GOT3 (cell line): ENCODE results near the gene FOXR2.

Experiments
- DNase-seq: peaks from one replicate; lab custom pipeline; 2025; ENCODE audit warnings: mixed read lengths; lab: John Stamatoyannopoulos, UW

Gene FOXR2, protein sequence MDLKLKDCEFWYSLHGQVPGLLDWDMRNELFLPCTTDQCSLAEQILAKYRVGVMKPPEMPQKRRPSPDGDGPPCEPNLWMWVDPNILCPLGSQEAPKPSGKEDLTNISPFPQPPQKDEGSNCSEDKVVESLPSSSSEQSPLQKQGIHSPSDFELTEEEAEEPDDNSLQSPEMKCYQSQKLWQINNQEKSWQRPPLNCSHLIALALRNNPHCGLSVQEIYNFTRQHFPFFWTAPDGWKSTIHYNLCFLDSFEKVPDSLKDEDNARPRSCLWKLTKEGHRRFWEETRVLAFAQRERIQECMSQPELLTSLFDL

DNA sequence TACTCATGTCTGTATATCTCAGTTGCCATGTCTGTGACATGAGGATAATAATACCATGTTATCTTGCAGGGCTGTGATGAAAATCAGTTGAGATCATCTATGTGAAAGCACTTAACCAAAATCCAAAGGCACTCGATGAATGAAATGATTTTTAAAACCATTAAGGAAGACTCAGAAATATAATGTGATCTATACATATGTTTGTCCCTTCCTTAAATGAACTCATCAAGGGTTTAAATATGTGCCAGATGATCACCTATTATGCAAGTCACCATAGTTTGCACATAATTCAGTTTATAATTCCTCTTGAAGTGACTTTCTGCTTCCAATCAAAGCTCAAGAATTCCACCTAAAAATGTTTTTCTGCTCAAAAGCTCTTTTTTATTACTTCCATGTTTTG is at the start of gene FOXR2:
Gene FOXR2 (plus strand): TSS at position 301 of the 400 bp plus-strand sequence. CDS start 312 bp downstream, outside the sequence.
- no peak for DNase-seq

DNA sequence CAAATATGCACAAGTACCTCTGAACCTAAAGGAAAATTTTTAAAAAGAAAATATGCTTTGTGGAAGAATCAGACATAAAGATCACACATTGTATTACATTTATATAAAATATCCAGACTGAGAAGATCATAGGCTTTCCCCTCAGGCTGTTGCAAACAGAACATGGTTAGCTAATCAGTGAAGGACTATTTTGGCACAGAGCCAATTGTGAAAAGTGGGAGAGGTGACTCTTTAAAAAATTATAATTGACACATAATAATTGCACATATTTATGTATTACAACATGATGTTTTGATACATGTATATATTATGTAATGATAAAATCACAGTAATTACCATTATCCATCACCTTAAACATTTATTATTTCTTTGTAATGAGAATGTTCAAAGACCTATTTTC is 44.1 kb upstream of the FOXR2 start:
- DNase-seq, result no peak

DNA sequence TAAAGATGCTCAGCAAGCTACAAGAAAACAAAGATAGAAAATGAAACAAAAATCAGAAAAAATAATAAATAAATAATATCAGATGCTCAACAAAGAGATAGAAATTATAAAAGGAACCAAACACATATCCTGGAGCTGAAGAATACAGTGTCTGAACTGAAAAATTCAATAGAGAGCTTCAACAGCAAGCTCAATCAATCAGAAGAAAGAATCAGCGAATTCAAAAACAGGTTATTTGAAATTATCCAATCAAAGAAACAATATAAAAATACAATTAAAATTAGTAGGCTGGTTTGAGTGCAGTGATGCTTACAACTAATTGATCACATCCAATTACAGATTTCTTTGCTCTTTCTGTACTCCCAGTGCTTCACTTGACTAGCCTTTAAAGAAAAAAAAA is 40.8 kb upstream of the FOXR2 start:
- DNase-seq, result no peak

DNA sequence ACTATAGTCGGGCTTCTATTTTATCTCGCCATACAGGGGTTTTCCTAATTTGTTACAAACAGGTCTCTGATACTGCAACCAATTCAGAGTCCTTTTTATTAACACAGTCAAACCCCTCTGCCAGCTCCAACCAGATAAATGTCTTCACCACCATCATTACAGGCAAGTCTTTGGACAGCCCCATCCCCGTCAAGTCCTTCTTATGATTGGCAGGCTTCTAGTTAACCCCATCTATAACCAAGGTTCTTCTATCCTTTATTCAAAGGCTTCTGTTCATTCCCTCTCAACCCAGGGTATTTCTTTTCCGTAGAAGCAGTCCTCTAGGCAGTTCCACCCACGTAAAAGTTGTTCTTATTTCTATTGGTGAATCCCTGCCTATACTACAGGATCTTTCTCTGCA is 29.9 kb upstream of the FOXR2 start:
- no peak for DNase-seq

DNA sequence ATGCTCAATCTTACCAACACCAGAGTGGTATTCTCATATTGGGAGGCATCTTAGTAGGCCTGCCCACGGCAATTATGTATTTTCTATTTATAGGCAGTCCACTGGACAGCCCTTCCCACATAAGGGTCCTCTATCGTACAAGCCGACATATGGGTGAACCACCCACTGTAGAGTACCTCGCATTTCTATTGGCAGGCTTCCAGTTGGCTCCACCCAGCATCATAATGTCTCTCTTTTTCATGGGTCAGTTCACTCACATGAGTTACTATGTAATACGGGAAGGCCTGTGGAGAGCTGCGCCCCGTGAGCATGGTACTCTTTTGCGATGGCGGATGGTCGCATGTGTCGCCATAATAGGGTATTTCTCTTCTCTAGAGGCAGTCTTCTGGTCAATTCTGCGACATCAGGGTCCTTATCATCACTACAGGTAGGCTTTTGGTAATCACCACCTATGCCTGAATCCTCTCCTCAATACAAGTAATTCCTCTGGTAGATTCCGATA is 29.4 kb upstream of the FOXR2 start:
- no peak for DNase-seq

DNA sequence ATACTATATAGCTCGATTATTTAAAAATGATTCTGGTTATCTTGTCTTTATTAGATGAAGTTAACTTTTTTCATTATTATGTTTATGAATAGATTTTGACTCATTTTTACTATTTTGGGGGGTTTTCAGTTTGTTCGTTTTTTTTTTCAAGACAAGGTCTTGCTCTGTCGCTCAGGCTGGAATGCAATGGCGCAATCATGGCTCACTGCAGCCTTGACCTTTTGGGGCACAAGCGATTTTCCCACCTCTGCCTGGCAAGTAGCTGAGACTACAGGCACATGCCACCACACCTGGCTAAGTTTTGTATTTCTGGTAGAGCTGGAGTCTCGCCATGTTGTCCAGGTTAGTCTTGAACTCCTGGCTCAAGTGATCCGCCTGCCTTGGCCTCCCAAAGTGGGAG is 24.9 kb upstream of the FOXR2 start:
- DNase-seq, result no peak

DNA sequence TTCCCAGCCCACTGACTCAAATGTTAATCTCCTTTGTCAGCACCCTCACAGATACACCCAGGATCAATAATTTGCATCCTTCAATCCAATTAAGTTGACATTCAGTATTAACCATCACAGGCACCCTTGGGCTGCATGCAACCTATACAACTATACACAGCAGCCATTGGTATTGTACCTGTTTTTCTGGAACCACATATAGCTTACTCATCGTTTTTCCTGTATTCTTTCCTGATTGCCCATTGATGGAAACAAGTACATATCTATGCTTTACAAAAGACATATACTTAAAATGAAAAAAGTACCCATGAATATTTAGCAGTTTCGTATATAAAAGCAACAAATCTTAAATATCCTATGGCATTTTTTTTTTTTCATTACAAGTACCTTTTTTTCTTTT is 3.7 kb upstream of the FOXR2 start:
- DNase-seq, result no peak

DNA sequence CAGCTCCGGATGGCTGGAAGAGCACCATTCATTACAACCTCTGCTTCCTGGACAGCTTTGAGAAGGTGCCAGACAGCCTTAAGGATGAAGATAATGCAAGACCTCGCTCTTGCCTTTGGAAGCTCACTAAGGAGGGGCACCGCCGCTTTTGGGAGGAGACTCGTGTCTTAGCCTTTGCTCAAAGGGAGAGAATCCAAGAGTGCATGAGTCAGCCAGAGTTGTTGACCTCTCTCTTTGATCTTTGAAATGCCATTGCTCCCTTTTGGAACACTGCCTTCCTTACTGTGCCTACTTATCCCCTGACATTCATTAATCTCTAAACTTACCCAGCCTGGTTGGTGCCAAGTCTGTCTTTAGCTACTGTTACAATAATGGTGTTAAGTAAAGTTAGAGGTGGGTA is 1.2 kb downstream of the FOXR2 start:
- DNase-seq, result no peak

DNA sequence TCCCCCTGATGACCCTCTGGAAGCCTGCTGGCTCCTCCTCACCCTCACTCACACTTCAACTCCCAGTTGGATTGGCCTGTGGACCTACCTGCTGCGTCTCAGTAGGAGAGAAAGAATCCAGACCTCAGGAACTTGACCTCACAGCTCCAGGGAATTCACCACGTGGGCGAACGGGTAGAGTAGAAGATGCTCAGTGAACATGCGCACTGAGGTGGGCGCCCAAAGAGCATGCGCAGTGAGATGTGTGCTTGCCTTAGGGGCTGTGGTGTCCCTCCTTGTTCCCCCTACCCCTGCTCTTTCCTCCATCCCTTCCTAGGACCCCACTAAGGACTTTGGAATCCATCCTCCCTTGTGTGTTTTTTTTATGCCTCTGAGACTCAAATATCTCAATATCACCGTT is 12.9 kb downstream of the FOXR2 start:
- DNase-seq, result no peak

DNA sequence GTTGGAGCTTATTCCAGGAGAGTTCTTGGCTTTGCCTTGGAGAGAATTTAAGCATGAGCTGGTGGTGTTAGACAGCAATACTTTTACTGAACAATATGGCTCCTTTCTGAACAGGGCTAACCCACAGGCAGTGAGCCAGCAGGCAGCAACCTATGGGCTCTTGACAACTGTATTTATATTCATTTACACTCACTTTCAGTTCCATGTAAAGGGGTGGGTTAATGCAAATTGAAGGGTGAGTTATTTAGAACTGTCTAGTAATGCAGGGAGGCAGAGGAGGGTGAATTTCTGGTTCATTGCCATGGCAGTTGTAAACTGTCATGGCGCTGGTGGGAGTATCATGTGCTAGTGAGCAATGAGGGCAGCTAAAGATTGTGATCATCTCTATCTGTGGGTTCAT is 15.7 kb downstream of the FOXR2 start:
- DNase-seq, result no peak

DNA sequence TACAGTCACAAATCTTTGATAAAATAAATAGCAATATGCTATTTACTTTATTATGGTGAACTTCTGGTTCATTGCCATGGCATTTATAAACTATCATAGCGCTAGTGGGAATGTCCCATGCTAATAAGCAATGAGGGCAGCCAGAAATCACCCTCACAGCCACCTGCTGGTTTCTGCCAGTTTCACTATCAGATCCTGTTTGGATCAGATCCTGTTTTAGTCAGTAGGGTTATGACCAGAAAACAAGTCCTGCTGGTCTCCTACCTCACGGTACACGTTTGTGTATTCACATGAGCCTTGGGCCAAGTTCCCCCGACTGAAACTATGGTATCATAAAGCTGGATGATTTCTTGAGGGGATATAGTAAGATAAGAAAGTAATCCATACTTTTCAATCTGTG is 17.7 kb downstream of the FOXR2 start:
- no peak for DNase-seq

DNA sequence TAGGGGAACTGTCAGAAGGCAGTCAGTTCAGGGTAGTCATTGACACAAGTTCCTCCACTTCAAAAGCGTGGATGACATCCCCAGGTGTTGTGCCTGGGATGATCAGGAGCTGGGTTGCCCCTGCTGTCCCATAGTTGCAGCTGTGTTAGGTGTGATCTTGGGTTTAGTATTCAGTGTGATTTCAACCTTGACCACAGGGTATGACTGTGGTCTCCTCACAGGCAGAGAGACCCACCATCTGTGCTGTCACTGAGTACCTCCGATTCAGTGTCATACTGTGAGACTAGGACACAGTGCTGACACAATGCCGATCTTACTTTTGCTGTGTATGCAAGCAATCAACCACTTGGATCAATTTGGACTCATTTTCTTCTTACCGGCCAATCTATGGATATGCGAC is 25.2 kb downstream of the FOXR2 start:
- DNase-seq, result no peak

DNA sequence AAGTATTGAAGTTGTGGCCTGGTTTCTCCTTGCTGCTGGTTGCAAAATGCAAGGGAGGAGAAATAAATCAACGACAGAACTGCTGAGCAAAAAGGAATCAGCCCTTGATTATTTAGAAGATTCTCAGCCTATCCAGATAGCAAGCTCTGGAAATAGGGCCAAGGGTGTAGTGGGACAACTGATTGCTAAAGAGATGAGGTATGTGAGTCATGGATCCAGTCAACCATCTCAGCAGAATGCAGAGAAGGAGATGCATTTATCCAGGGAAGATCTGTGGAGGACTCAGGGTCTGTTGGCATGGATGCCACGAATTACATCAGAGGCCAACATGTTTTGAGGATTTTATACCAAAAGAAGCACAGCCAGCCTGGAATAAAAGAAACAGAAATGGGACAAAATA is 36.7 kb downstream of the FOXR2 start:
- no peak for DNase-seq

DNA sequence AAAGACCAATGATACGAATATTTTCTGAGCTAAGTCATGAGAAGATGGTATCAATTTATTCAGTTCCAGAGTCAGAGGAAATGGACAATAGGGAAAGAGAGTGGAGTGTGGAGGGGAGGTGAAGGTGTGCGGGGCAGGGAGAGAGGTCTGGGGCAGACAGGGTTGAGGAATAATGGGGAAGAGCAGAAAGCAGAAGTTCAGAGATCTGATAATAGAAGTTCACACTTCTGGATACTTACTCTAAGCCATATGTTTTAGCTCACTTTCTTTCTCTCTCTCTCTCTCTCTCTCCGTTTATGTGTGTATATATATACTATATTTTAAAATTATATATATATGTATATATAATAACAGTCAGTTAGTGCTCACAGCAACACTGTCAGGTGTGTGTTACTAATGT is 40.4 kb downstream of the FOXR2 start:
- DNase-seq, result no peak

DNA sequence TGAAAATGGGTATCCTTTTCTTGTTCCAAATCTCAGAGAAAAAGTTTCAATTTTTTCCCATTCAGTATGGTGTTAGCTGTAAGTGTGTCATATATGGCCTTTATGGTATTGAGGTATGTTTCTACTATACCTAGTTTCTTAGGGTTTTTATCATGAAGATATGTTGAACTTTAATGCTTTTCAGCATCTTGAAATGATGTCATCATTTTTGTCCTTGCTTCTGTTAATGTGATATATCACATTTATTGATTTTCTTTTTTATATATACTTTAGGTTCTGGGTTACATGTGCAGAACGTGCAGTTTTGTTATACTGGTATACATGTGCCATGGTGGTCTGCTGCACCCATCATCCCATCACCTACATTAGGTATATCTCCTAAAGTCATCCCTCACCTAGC is 44.9 kb downstream of the FOXR2 start:
- DNase-seq, result no peak
